Measurements from ENCODE around the gene CNTN4.

GRCh38 chr3:2873986-2874385 is 775.3 kb downstream of the CNTN4 start:
- TF ChIP-seq, protein P1, sequence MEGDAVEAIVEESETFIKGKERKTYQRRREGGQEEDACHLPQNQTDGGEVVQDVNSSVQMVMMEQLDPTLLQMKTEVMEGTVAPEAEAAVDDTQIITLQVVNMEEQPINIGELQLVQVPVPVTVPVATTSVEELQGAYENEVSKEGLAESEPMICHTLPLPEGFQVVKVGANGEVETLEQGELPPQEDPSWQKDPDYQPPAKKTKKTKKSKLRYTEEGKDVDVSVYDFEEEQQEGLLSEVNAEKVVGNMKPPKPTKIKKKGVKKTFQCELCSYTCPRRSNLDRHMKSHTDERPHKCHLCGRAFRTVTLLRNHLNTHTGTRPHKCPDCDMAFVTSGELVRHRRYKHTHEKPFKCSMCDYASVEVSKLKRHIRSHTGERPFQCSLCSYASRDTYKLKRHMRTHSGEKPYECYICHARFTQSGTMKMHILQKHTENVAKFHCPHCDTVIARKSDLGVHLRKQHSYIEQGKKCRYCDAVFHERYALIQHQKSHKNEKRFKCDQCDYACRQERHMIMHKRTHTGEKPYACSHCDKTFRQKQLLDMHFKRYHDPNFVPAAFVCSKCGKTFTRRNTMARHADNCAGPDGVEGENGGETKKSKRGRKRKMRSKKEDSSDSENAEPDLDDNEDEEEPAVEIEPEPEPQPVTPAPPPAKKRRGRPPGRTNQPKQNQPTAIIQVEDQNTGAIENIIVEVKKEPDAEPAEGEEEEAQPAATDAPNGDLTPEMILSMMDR (conservative IDR thresholded peaks at IDR 0.05; ENCODE audit: low read depth, low read length): no peak
- TF ChIP-seq EZH2 (IDR thresholded peaks at IDR 0.05; ENCODE audit: borderline replicate concordance, low read depth, low read length, poor library complexity, severe bottlenecking): no peak

All from A673 (cell line).